ENCODE measurements around the gene SEPTIN3.
"Not testable (repeated sequence)": the region's sequence is repeated elsewhere in the genome, so short reads cannot be mapped to it uniquely, and the experiment has no call there.

DNA sequence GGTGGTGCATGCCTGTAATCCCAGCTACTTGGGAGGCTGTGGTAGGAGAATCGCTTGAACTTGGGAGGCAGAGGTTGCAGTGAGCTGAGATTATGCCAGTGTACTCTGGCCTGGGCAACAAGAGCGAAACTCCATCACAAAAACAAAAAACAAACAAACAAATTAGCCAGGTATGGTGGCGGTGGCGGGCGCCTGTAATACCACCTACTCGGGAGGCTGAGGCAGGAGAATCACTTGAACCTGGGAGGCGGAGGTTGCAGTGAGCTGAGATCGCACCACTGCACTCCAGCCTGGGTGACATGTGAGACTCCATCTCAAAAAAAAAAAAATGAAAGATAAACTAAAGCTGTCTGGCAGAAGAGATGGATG lies 20.3 kb upstream of the SEPTIN3 start:
- TF ChIP-seq, protein P1, sequence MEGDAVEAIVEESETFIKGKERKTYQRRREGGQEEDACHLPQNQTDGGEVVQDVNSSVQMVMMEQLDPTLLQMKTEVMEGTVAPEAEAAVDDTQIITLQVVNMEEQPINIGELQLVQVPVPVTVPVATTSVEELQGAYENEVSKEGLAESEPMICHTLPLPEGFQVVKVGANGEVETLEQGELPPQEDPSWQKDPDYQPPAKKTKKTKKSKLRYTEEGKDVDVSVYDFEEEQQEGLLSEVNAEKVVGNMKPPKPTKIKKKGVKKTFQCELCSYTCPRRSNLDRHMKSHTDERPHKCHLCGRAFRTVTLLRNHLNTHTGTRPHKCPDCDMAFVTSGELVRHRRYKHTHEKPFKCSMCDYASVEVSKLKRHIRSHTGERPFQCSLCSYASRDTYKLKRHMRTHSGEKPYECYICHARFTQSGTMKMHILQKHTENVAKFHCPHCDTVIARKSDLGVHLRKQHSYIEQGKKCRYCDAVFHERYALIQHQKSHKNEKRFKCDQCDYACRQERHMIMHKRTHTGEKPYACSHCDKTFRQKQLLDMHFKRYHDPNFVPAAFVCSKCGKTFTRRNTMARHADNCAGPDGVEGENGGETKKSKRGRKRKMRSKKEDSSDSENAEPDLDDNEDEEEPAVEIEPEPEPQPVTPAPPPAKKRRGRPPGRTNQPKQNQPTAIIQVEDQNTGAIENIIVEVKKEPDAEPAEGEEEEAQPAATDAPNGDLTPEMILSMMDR (conservative IDR thresholded peaks at IDR 0.05 in 1 of 2, IDR thresholded peaks at IDR 0.05 in 1 of 2; ENCODE audit: low read depth in 1 of 2, low read length in 2 of 2) = not testable (repeated sequence)
- TF ChIP-seq EZH2 (IDR thresholded peaks at IDR 0.05; ENCODE audit: low read length, missing control alignments) = not testable (repeated sequence)
